Stomach smooth muscle (tissue), 2 donors: ENCODE results near the gene NOS1AP.

Experiments used
- H3K27ac ChIP-seq: one replicate; pipeline ENCODE4 v1.7.0; 2013; ENCODE audit warnings: mild to moderate bottlenecking, low read length, inconsistent platforms
- H3K27me3 ChIP-seq, 2 donors: one replicate each; pipeline ENCODE4 v1.7.0; 2013; ENCODE audit warnings: low read length in 2 of 2; ENCODE audit not compliant: insufficient read depth in 2 of 2, control insufficient read depth in 1 of 2
- H3K36me3 ChIP-seq, 2 donors: one replicate each; pipeline ENCODE4 v1.7.0; 2013; ENCODE audit warnings: low read length in 2 of 2; ENCODE audit not compliant: control insufficient read depth in 2 of 2, insufficient read depth in 2 of 2
- H3K4me1 ChIP-seq: one replicate; pipeline ENCODE4 v1.7.0; 2013; ENCODE audit warnings: low read length; ENCODE audit not compliant: control insufficient read depth, insufficient read depth
- H3K4me3 ChIP-seq, 2 donors: one replicate each; pipeline ENCODE4 v1.7.0; 2013; ENCODE audit warnings: low read length in 2 of 2
- H3K9ac ChIP-seq, 2 donors: one replicate each; pipeline ENCODE4 v1.7.0; 2013; ENCODE audit warnings: low read length in 2 of 2, mild to moderate bottlenecking in 1 of 2
- H3K9me3 ChIP-seq, 2 donors: one replicate each; pipeline ENCODE4 v1.7.0; 2013; ENCODE audit warnings: low read length in 2 of 2; ENCODE audit not compliant: control insufficient read depth in 2 of 2
- donor health status: healthy.
- donor health status: Pancreatic carcinoma.

The NOS1AP gene

DNA sequence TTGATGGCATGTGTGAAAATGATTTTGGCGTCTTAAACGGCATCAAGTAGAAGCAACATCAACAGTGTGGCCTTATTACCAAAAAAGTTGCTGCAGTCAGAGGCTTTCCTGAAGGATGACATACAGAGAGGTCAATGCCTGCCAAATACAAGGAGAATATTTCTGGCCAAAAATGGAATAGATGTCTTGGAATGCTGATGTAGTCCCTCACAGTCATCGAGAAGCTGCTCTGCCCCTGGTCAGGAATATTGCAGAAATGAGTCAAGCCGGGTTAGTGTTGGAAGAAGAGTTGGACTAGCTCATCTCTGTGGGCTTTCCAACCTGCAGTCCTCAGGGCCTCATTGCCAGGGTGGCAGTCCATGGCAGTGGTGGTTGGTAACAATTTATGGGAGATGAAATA is 42.1 kb downstream of the NOS1AP start:
- H3K9me3 ChIP-seq = no peaks in the 10 kb centered on the region
- no peaks in the 10 kb centered on the region for H3K36me3 ChIP-seq
- no peak overlapping the region for H3K9ac ChIP-seq
- H3K27me3 ChIP-seq = no peaks in the 10 kb centered on the region
- H3K4me3 ChIP-seq = no peak overlapping the region
- H3K4me1 ChIP-seq = peaks cover 3% of the 10 kb centered on the region
- H3K27ac ChIP-seq = no peak overlapping the region

DNA sequence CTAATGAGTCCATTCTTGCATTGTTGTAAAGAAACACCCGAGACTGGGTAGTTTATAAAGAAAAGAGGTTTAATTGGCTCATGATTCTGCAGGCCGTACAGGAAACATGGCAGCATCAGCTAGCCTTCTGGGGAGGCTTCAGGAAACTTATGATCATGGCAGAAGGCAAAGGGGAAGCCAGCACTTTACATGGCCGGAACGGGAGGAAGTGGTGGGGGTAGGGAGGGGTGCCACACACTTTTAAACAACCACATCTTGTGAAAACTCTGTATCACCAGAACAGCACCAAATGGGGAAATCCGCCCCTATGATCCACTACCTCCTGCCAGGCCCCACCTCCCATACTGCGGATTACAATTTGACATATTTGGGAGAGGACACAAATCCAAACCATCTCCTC is 43.9 kb downstream of the NOS1AP start:
- H3K4me1 ChIP-seq = peaks cover 3% of the 10 kb centered on the region
- no peaks in the 10 kb centered on the region for H3K27me3 ChIP-seq
- H3K36me3 ChIP-seq = no peaks in the 10 kb centered on the region
- H3K9ac ChIP-seq = no peak overlapping the region
- H3K27ac ChIP-seq = no peak overlapping the region
- no peaks in the 10 kb centered on the region for H3K9me3 ChIP-seq
- H3K4me3 ChIP-seq = no peak overlapping the region

DNA sequence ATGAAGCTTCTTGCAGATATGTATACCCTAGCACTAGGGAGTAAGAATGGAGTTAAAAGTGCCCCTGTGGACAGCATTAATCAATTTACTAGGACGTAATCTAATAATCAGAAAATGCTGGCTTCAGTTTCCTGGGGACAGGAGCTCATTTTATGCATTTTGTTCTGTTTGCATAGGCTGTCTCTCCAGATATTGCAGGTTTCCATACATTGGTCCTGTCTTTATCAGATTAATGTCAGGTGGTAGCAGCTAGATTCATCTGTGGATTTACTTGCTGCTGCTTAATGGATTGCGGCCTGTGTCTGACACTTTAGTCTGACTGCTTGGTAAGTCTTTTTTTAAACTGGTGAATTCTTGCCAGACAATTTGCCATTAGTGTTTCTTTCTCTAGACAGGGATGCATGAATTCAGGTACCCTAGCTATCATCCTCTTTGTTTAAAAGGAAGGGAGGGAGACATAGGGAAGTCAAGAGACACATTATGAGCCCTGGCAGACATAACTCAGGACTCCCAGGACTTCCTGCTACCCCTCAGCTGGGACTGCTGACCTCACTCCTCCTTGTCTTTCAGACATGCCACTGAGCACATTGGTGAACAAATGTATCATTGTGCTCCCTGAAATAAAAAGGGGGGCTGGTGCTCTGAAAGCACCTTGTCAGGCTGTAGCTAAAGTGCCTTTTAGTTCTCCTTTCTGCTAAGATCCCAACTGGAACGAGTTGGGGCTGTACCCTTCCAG is 47.7 kb downstream of the NOS1AP start:
- Histone ChIP-seq H3K27ac (no peak overlapping the region), H3K36me3 (no peaks in the 10 kb centered on the region), H3K4me3 (no peak overlapping the region), H3K9me3 (no peaks in the 10 kb centered on the region), H3K9ac (no peak overlapping the region), H3K4me1 (peaks cover 3% of the 10 kb centered on the region), H3K27me3 (no peaks in the 10 kb centered on the region)

DNA sequence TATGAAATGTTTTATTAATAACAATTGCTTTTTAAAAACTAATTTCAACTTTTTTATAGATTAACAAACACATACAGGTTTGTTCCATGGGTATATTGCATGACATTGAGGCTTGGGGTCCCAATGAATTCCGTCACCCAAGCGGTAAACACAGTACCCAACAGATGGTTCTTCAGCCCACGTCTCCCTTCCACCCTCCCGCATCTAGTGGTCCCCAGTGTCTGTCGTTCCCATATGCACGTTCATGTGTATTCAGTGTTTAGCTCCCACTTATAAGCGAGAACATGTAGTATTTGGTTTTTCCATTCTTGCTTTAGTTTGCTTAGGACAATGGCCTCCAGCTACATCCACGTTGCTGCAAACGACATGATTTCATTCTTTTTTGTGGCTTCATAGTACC is 48.6 kb downstream of the NOS1AP start:
- H3K4me3 ChIP-seq = no peak overlapping the region
- no peaks in the 10 kb centered on the region for H3K9me3 ChIP-seq
- no peaks in the 10 kb centered on the region for H3K27me3 ChIP-seq
- no peak overlapping the region for H3K9ac ChIP-seq
- H3K36me3 ChIP-seq = no peaks in the 10 kb centered on the region
- H3K4me1 ChIP-seq = peaks cover 3% of the 10 kb centered on the region
- H3K27ac ChIP-seq = no peak overlapping the region

DNA sequence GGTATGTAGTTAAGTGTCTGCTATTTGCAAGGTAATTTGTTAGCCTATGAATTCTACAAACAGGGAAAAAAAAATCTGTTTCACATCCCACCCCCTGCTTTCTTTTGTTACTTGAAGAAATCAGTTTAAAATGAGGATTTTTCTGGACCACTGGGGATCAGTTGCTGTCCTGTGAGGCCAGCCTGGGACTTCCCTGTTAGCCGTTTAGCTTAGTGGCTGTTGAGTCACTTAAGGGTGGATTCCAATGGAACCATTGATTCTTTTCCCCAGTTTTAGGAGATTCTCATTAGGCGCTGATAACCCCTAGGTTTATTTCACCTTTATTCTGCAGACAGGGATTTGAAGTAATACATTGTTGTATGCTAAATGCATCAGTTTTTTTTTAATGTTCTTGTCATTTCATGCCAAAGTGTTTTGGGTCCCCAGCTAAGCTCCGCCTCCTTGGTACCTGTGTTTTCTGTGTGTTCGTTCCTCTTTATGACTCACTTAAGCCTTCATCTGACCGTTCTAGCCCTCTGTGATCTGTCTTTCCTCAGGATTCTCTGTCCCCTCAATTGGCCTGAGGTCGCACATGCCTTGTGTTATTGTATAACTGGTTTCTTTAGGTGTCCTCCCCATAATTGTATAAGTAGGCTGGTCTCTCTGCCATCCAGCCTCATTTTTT is 59.3 kb downstream of the NOS1AP start:
- no peak overlapping the region for H3K9ac ChIP-seq
- H3K27ac ChIP-seq = no peak overlapping the region
- H3K27me3 ChIP-seq = no peaks in the 10 kb centered on the region
- no peaks in the 10 kb centered on the region for H3K36me3 ChIP-seq
- H3K9me3 ChIP-seq = no peaks in the 10 kb centered on the region
- H3K4me3 ChIP-seq = no peak overlapping the region
- no peaks in the 10 kb centered on the region for H3K4me1 ChIP-seq

DNA sequence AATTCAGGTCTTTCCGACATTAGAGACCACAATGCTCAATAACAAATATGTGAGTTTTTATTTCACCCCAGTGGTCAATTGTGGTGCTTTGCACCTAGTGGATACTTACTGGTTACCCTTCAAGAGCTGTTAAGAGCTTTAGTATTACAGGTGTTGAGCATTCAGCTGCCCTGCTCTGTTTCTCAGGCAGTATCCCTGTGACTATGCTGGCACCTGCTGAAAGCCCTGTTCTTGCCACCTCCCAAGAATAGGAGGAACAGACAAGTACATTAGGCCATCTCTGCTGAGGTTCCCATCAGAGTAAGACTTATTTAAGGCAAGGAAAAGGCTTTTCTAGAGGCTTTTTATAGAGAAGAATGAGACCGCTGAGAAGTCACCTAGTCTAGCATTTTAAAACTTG is 60.8 kb downstream of the NOS1AP start:
- Histone ChIP-seq H3K4me1 (no peaks in the 10 kb centered on the region), H3K4me3 (no peak overlapping the region), H3K27ac (no peak overlapping the region), H3K27me3 (no peaks in the 10 kb centered on the region), H3K36me3 (no peaks in the 10 kb centered on the region), H3K9ac (no peak overlapping the region), H3K9me3 (no peaks in the 10 kb centered on the region)

DNA sequence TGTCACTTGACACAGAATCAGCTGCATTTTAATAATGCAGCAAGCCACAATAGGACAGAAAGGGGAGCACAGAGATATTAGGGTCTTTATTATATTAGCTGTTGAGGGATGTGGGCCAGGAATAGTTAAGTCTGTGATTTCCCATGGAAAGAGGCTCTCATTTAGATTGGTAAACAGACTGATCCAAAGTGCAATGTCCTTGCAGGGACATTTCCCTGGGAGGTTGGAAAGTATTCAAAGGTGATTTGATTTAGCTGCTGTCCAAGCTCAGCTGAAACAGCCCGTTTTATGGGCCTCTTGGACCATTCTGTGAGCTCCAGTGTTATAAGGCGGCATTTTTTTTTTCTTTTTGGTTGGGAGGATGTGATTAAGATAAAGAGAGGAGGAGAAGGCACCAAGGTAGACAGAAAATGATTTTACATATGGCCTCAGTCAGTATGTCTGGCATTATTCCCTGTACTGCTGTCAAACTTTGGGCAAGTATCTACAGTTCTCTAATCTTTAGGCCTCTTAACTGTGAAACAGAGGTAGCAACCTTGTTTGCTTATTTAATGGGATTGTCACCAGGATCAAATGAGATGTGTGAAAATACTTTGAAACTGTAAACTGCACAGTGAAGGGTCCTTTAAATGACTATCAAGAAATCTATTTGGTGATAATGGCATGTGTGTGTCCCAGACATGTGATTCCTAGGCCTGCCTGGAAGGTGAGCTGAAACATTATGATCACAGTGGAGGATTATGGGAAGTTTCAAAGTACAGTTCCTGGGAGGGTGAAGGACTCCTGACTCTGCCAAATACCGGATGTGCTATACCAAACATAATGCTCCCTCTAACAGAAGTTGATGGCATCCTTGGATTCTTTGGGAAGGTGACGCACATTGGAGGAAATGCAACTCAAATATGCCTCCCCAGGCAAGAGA is 62.2 kb downstream of the NOS1AP start:
- H3K9ac ChIP-seq = no peak overlapping the region
- H3K4me1 ChIP-seq = no peaks in the 10 kb centered on the region
- H3K36me3 ChIP-seq = no peaks in the 10 kb centered on the region
- no peak overlapping the region for H3K27ac ChIP-seq
- no peaks in the 10 kb centered on the region for H3K9me3 ChIP-seq
- H3K27me3 ChIP-seq = no peaks in the 10 kb centered on the region
- H3K4me3 ChIP-seq = no peak overlapping the region

DNA sequence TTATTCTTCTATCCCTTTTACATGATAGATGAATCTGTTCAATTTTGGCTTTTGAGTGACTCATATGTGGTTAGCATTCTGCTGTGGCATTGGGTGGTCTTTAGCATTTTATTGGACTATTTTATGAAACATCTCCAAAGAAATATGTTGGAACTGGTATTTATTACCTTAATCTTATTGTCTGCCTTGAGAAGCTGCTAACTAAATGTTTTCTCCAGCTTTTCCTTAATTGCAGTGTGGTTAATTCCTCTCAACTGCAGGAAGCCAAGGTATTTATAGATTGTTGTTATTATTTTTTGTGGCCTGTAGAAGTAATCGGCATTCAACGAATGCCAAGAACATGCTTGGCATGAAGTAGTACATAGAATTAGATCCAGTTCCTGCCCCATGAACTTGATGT is 64.1 kb downstream of the NOS1AP start:
- Histone ChIP-seq H3K4me3 (no peak overlapping the region), H3K27ac (no peak overlapping the region), H3K27me3 (no peaks in the 10 kb centered on the region), H3K9ac (no peak overlapping the region), H3K9me3 (no peaks in the 10 kb centered on the region), H3K4me1 (peaks cover 6% of the 10 kb centered on the region), H3K36me3 (no peaks in the 10 kb centered on the region)

DNA sequence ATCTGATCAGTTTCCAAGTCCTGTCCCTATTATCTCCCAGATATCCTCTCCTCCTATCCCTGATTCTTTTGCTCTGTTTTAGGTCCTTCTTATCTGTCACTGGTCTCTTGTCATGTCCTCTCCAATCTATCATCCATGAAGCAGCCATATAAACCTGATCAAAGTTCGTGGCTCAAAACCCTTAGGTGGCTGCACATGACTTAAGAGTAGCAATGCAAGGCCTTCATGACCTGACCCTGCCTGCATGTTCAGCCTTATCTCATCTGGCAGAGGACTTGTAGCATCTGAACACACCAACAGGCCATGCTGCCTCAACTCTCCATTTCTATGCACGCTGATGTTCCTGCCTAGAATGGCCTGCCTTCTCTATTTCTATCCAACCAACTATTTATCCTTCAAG is 65.2 kb downstream of the NOS1AP start:
- H3K27ac ChIP-seq = no peak overlapping the region
- H3K36me3 ChIP-seq = no peaks in the 10 kb centered on the region
- no peak overlapping the region for H3K4me3 ChIP-seq
- peaks cover 6% of the 10 kb centered on the region for H3K4me1 ChIP-seq
- no peaks in the 10 kb centered on the region for H3K9me3 ChIP-seq
- no peak overlapping the region for H3K9ac ChIP-seq
- no peaks in the 10 kb centered on the region for H3K27me3 ChIP-seq

DNA sequence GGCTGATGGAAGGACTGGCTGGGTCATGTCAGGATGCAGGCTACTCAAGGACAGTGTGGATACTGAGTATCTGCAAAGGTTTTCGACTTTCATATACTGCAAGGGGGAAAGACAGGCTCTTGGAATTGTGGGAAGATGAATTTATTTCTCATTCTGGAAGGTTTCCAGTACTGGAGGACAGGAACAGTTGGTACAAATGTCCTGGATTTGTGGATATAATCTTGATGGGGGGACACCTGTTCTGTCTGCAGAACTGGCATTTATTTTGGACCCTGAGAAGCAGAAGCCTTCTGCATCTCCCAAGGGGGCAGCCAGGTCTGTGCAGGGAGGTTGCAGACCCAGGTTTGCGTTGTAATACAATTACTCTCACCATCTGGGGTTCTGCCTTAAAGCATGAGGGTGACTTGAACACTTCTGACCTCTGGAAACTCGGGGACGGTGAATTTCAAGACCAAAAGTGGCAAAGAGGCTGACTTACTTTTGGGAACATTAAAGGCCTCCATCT is 65.8 kb downstream of the NOS1AP start:
- Histone ChIP-seq H3K4me1 (peaks cover 6% of the 10 kb centered on the region), H3K27me3 (no peaks in the 10 kb centered on the region), H3K27ac (no peak overlapping the region), H3K36me3 (no peaks in the 10 kb centered on the region), H3K9ac (no peak overlapping the region), H3K4me3 (no peak overlapping the region), H3K9me3 (no peaks in the 10 kb centered on the region)
